WTC11 (cell line): ENCODE results near the gene GALK1.

ENCODE experiments used
- ATF3 ChIP-seq: sonication (generic); formaldehyde crosslinking; conservative IDR thresholded peaks from 2 replicates; pipeline ENCODE4 v1.8.1; 2022; ENCODE audit warnings: mild to moderate bottlenecking, missing genetic modification reagents
- ZNF232 ChIP-seq: sonication (generic); formaldehyde crosslinking; IDR thresholded peaks from 2 replicates; pipeline ENCODE4 v1.8.0; 2022; ENCODE audit warnings: mild to moderate bottlenecking, missing genetic modification reagents

GRCh38 chr17:75723171-75723930 lies 41.6 kb downstream of the GALK1 start:
- TF ChIP-seq ATF3 (CRISPR knock-in tag) = no peak
- no peak for TF ChIP-seq ZNF232 (CRISPR knock-in tag)
